ENCODE data around the gene RNF7.
"Not testable (repeated sequence)": the region's sequence is repeated elsewhere in the genome, so short reads cannot be mapped to it uniquely, and the experiment has no call there.

RNF7 gene

GRCh38 chr3:141738022-141738890 is at the start of gene RNF7:
TSS of gene RNF7 (plus strand) at chr3:141738298. CDS start at chr3:141738342, 44 bp downstream.
- peak; percentile 94 to 96 for DNase-seq (ENCODE audit: low read depth in 1 of 2, low spot score in 1 of 2)

GRCh38 chr3:141690431-141691072 is 47.5 kb upstream of the RNF7 start:
- DNase-seq (ENCODE audit: low read depth in 1 of 2, low spot score in 1 of 2) = no peak

GRCh38 chr3:141691471-141691870 is 46.6 kb upstream of the RNF7 start:
- not testable (repeated sequence) for DNase-seq (ENCODE audit: low read depth in 1 of 2, low spot score in 1 of 2)

GRCh38 chr3:141692973-141693372 is 45.1 kb upstream of the RNF7 start:
- not testable (repeated sequence) for DNase-seq (ENCODE audit: low read depth in 1 of 2, low spot score in 1 of 2)

GRCh38 chr3:141699324-141699723 is 38.8 kb upstream of the RNF7 start:
- DNase-seq (ENCODE audit: low read depth in 1 of 2, low spot score in 1 of 2) = no peak

- no peak for DNase-seq (ENCODE audit: low read depth in 1 of 2, low spot score in 1 of 2)
Observed at GRCh38 chr3:141699897-141700296, 38.2 kb upstream of the RNF7 start.

GRCh38 chr3:141703367-141703766 is 34.7 kb upstream of the RNF7 start:
- DNase-seq (ENCODE audit: low read depth in 1 of 2, low spot score in 1 of 2) = not testable (repeated sequence)

GRCh38 chr3:141707741-141708203 is 30.3 kb upstream of the RNF7 start:
- DNase-seq (ENCODE audit: low read depth in 1 of 2, low spot score in 1 of 2) = no peak

- DNase-seq (ENCODE audit: low read depth in 1 of 2, low spot score in 1 of 2) = no peak
Observed at GRCh38 chr3:141708367-141708766, 29.7 kb upstream of the RNF7 start.

GRCh38 chr3:141709126-141709770 is 28.9 kb upstream of the RNF7 start:
- no peak for DNase-seq (ENCODE audit: low read depth in 1 of 2, low spot score in 1 of 2)

GRCh38 chr3:141710121-141710520 is 28.0 kb upstream of the RNF7 start:
- DNase-seq (ENCODE audit: low read depth in 1 of 2, low spot score in 1 of 2) = no peak

- DNase-seq (ENCODE audit: low read depth in 1 of 2, low spot score in 1 of 2) = no peak
Observed at GRCh38 chr3:141710888-141711616, 27.0 kb upstream of the RNF7 start.

- DNase-seq (ENCODE audit: low read depth in 1 of 2, low spot score in 1 of 2) = no peak
Observed at GRCh38 chr3:141714671-141715070, 23.4 kb upstream of the RNF7 start.

- DNase-seq (ENCODE audit: low read depth in 1 of 2, low spot score in 1 of 2) = no peak
Observed at GRCh38 chr3:141722081-141722480, 16.0 kb upstream of the RNF7 start.

- DNase-seq (ENCODE audit: low read depth in 1 of 2, low spot score in 1 of 2) = no peak
Observed at GRCh38 chr3:141722648-141723047, 15.4 kb upstream of the RNF7 start.

- DNase-seq (ENCODE audit: low read depth in 1 of 2, low spot score in 1 of 2) = no peak
Observed at GRCh38 chr3:141723255-141723654, 14.8 kb upstream of the RNF7 start.

- DNase-seq (ENCODE audit: low read depth in 1 of 2, low spot score in 1 of 2) = no peak
Observed at GRCh38 chr3:141724186-141724585, 13.9 kb upstream of the RNF7 start.

- DNase-seq (ENCODE audit: low read depth in 1 of 2, low spot score in 1 of 2) = no peak
Observed at GRCh38 chr3:141725036-141725435, 13.1 kb upstream of the RNF7 start.

GRCh38 chr3:141726483-141726882 is 11.6 kb upstream of the RNF7 start:
- DNase-seq (ENCODE audit: low read depth in 1 of 2, low spot score in 1 of 2) = no peak

- no peak for DNase-seq (ENCODE audit: low read depth in 1 of 2, low spot score in 1 of 2)
Observed at GRCh38 chr3:141728355-141728892, 9.7 kb upstream of the RNF7 start.

- no peak for DNase-seq (ENCODE audit: low read depth in 1 of 2, low spot score in 1 of 2)
Observed at GRCh38 chr3:141729240-141729639, 8.9 kb upstream of the RNF7 start.
